HEK293 (cell line): ENCODE measurements around the gene THBS1.

Source experiments
- CTCF ChIA-PET: fragments of 350-600 bp; formaldehyde crosslinking; extraction: SDS; loops from one replicate; lab custom pipeline; 2021; ENCODE audit warnings: antibody characterized with exemption; lab: Yijun Ruan, JAX
- POLR2A ChIA-PET: fragments of 300-600 bp; formaldehyde crosslinking; extraction: SDS; loops from one replicate; lab custom pipeline; 2020; ENCODE audit warnings: antibody characterized with exemption, inconsistent platforms; lab: Yijun Ruan, JAX
- H3K27ac ChIP-seq: fragments of 200-500 bp; sonication (Bioruptor generic); 2 replicates; pipeline ENCODE4 v1.5.1; 2014; ENCODE audit warnings: low read depth, low read length, control low read depth, inconsistent platforms; ENCODE audit errors: extremely low read depth
- H3K36me3 ChIP-seq, 2 experiments: fragments of 200-500 bp in 1 of 2; sonication (Bioruptor generic) in 1 of 2; 1 replicate in 1 of 2; 2 replicates in 1 of 2; pipeline ENCODE4 v1.5.1; 2014 to 2017; ENCODE audit warnings: inconsistent platforms in 2 of 2, low read length in 2 of 2; ENCODE audit not compliant: control insufficient read depth in 2 of 2, insufficient read depth in 1 of 2
- H3K4me1 ChIP-seq: fragments of 200-500 bp; sonication (Bioruptor generic); 2 replicates; pipeline ENCODE4 v1.5.1; 2014; ENCODE audit warnings: mild to moderate bottlenecking, low read length, inconsistent platforms; ENCODE audit not compliant: control insufficient read depth, insufficient read depth
- H3K4me3 ChIP-seq: 2 replicates; pipeline ENCODE4 v1.5.1; 2011; ENCODE audit warnings: low read depth, mild to moderate bottlenecking, control low read depth, low read length, moderate library complexity
- H3K9me3 ChIP-seq: fragments of 200-500 bp; sonication (Bioruptor generic); 2 replicates; pipeline ENCODE4 v1.5.1; 2014; ENCODE audit warnings: low read depth, low read length, inconsistent platforms; ENCODE audit not compliant: control insufficient read depth, insufficient read depth
- GLI4 ChIP-seq: fragments of 450-650 bp; formaldehyde crosslinking; IDR thresholded peaks from 2 replicates; pipeline ENCODE4 v1.5.1; 2016; ENCODE audit warnings: missing biosample characterization, missing genetic modification characterization
- HOXC10 ChIP-seq: sonication (generic); formaldehyde crosslinking; IDR thresholded peaks from 2 replicates; pipeline ENCODE4 v1.8.1; 2023; ENCODE audit warnings: mild to moderate bottlenecking, missing genetic modification reagents
- MZF1 ChIP-seq: fragments of 450-650 bp; formaldehyde crosslinking; IDR thresholded peaks from 2 replicates; pipeline ENCODE4 v1.5.1; 2017; ENCODE audit warnings: missing biosample characterization, missing genetic modification characterization, borderline replicate concordance
- SP7 ChIP-seq: fragments of 450-650 bp; formaldehyde crosslinking; IDR thresholded peaks from 2 replicates; pipeline ENCODE4 v1.5.1; 2016; ENCODE audit warnings: missing biosample characterization, missing genetic modification characterization
- ZBTB44 ChIP-seq: fragments of 450-650 bp; IDR thresholded peaks from 2 replicates; pipeline ENCODE4 v1.5.1; 2018; ENCODE audit warnings: missing biosample characterization, mild to moderate bottlenecking, missing genetic modification characterization
- ZBTB7A ChIP-seq: fragments of 450-650 bp; formaldehyde crosslinking; IDR thresholded peaks from 2 replicates; pipeline ENCODE4 v1.5.1; 2016; ENCODE audit warnings: low read depth, missing biosample characterization, missing genetic modification characterization
- ZBTB8A ChIP-seq: fragments of 450-650 bp; formaldehyde crosslinking; IDR thresholded peaks from 2 replicates; pipeline ENCODE4 v1.5.1; 2016; ENCODE audit warnings: missing biosample characterization, missing genetic modification characterization
- ZFP37 ChIP-seq: fragments of 450-650 bp; formaldehyde crosslinking; IDR thresholded peaks from 2 replicates; pipeline ENCODE4 v1.5.1; 2016; ENCODE audit warnings: missing biosample characterization, missing genetic modification characterization
- ZNF132 ChIP-seq: fragments of 450-650 bp; formaldehyde crosslinking; IDR thresholded peaks from 2 replicates; pipeline ENCODE4 v1.5.1; 2017; ENCODE audit warnings: missing biosample characterization, missing genetic modification characterization, borderline replicate concordance
- ZNF133 ChIP-seq: fragments of 450-650 bp; formaldehyde crosslinking; IDR thresholded peaks from 2 replicates; pipeline ENCODE4 v1.5.1; 2016; ENCODE audit warnings: missing biosample characterization, missing genetic modification characterization
- ZNF157 ChIP-seq: fragments of 450-650 bp; formaldehyde crosslinking; IDR thresholded peaks from 2 replicates; pipeline ENCODE4 v1.5.1; 2016; ENCODE audit warnings: missing biosample characterization, missing genetic modification characterization
- ZNF16 ChIP-seq: fragments of 450-650 bp; formaldehyde crosslinking; IDR thresholded peaks from 2 replicates; pipeline ENCODE4 v1.5.1; 2016; ENCODE audit warnings: low read depth, missing biosample characterization, missing genetic modification characterization
- ZNF18 ChIP-seq: fragments of 450-650 bp; formaldehyde crosslinking; IDR thresholded peaks from 2 replicates; pipeline ENCODE4 v1.5.1; 2016; ENCODE audit warnings: missing biosample characterization, missing genetic modification characterization
- ZNF211 ChIP-seq: fragments of 450-650 bp; formaldehyde crosslinking; IDR thresholded peaks from 2 replicates; pipeline ENCODE4 v1.5.1; 2016; ENCODE audit warnings: low read depth, missing biosample characterization, missing genetic modification characterization
- ZNF214 ChIP-seq: fragments of 450-650 bp; formaldehyde crosslinking; IDR thresholded peaks from 2 replicates; pipeline ENCODE4 v1.5.1; 2017; ENCODE audit warnings: missing biosample characterization, mild to moderate bottlenecking, missing genetic modification characterization, borderline replicate concordance
- ZNF23 ChIP-seq: fragments of 450-650 bp; formaldehyde crosslinking; IDR thresholded peaks from 2 replicates; pipeline ENCODE4 v1.5.1; 2016; ENCODE audit warnings: missing biosample characterization, missing genetic modification characterization, borderline replicate concordance
- ZNF26 ChIP-seq: fragments of 450-650 bp; formaldehyde crosslinking; IDR thresholded peaks from 2 replicates; pipeline ENCODE4 v1.5.1; 2016; ENCODE audit warnings: missing biosample characterization, missing genetic modification characterization
- ZNF335 ChIP-seq: fragments of 450-650 bp; formaldehyde crosslinking; conservative IDR thresholded peaks from 2 replicates; pipeline ENCODE4 v1.5.1; 2016; ENCODE audit warnings: missing biosample characterization, missing genetic modification characterization
- ZNF350 ChIP-seq: fragments of 450-650 bp; formaldehyde crosslinking; IDR thresholded peaks from 2 replicates; pipeline ENCODE4 v1.5.0; 2017; ENCODE audit warnings: missing biosample characterization, mild to moderate bottlenecking, missing genetic modification characterization
- ZNF473 ChIP-seq: fragments of 450-650 bp; formaldehyde crosslinking; IDR thresholded peaks from 2 replicates; pipeline ENCODE4 v1.5.1; 2017; ENCODE audit warnings: missing biosample characterization, missing genetic modification characterization
- ZNF561 ChIP-seq: fragments of 450-650 bp; IDR thresholded peaks from 2 replicates; pipeline ENCODE4 v1.5.1; 2018; ENCODE audit warnings: missing biosample characterization, missing genetic modification characterization, borderline replicate concordance
- ZNF580 ChIP-seq: fragments of 450-650 bp; formaldehyde crosslinking; IDR thresholded peaks from 2 replicates; pipeline ENCODE4 v1.5.1; 2016; ENCODE audit warnings: missing biosample characterization, missing genetic modification characterization
- ZNF623 ChIP-seq: fragments of 450-650 bp; formaldehyde crosslinking; IDR thresholded peaks from 2 replicates; pipeline ENCODE4 v1.5.1; 2016; ENCODE audit warnings: missing biosample characterization, missing genetic modification characterization
- ZNF692 ChIP-seq: fragments of 450-650 bp; formaldehyde crosslinking; IDR thresholded peaks from 2 replicates; pipeline ENCODE4 v1.5.1; 2016; ENCODE audit warnings: missing biosample characterization, missing genetic modification characterization
- ZNF76 ChIP-seq: fragments of 450-650 bp; formaldehyde crosslinking; IDR thresholded peaks from 2 replicates; pipeline ENCODE4; 2016; ENCODE audit warnings: low read depth, missing biosample characterization, missing genetic modification characterization, borderline replicate concordance
- ZNF777 ChIP-seq: fragments of 450-650 bp; formaldehyde crosslinking; IDR thresholded peaks from 2 replicates; pipeline ENCODE4 v1.5.1; 2017; ENCODE audit warnings: missing biosample characterization, missing genetic modification characterization, borderline replicate concordance
- ZSCAN18 ChIP-seq: fragments of 450-650 bp; formaldehyde crosslinking; IDR thresholded peaks from 2 replicates; pipeline ENCODE4 v1.5.1; 2016; ENCODE audit warnings: missing biosample characterization, missing genetic modification characterization

THBS1 gene

GRCh38 chr15:39629906-39630305 is 49.0 kb downstream of the THBS1 start:
- no peak overlapping the region for H3K4me3 ChIP-seq
- ChIA-PET POLR2A (no interaction called here), CTCF (interaction anchor here (0.6 kb wide), 1 partner anchor 506 kb away, joined by 3 read pairs; no protein-coding TSS in a partner anchor)
- H3K9me3 ChIP-seq, result no peaks in the 10 kb centered on the region
- no peaks in the 10 kb centered on the region for H3K36me3 ChIP-seq
- H3K27ac ChIP-seq, result no peak overlapping the region
- H3K4me1 ChIP-seq, result no peaks in the 10 kb centered on the region
- TF ChIP-seq ZNF157 (tag by site-specific recombination) (no peak), ZNF561 (tag by site-specific recombination) (no peak), ZNF16 (no peak), ZNF26 (no peak), ZBTB7A (tag by site-specific recombination) (no peak), ZNF692 (tag by site-specific recombination) (no peak), ZNF623 (tag by site-specific recombination) (no peak), ZNF18 (no peak), ZNF23 (tag by site-specific recombination) (no peak), SP7 (tag by site-specific recombination) (no peak), GLI4 (tag by site-specific recombination) (no peak), ZNF580 (tag by site-specific recombination) (no peak), ZNF350 (no peak), ZNF777 (tag by site-specific recombination) (no peak), ZNF211 (tag by site-specific recombination) (no peak), ZNF335 (tag by site-specific recombination) (no peak), ZBTB44 (tag by site-specific recombination) (no peak), MZF1 (tag by site-specific recombination) (no peak), ZNF133 (no peak)

GRCh38 chr15:39631357-39631756 is 50.5 kb downstream of the THBS1 start:
- CTCF ChIA-PET, result interaction anchor here (0.5 kb wide), 1 partner anchor 380 kb away, joined by 3 read pairs; no protein-coding TSS in a partner anchor
- H3K27ac ChIP-seq, result no peak overlapping the region
- H3K4me3 ChIP-seq, result no peak overlapping the region
- H3K36me3 ChIP-seq, result no peaks in the 10 kb centered on the region
- H3K4me1 ChIP-seq, result no peaks in the 10 kb centered on the region
- H3K9me3 ChIP-seq, result no peaks in the 10 kb centered on the region
- POLR2A ChIA-PET, result no interaction called here
- TF ChIP-seq ZNF473 (tag by site-specific recombination) (no peak), ZFP37 (tag by site-specific recombination) (no peak), ZNF214 (no peak), ZSCAN18 (tag by site-specific recombination) (no peak), ZNF132 (tag by site-specific recombination) (no peak), ZNF76 (tag by site-specific recombination) (no peak), HOXC10 (CRISPR knock-in tag) (no peak), ZBTB8A (tag by site-specific recombination) (no peak)
